GM18498 (cell line): ENCODE measurements around the gene MCRIP1.
A peak's percentile ranks its signal among the peaks of the same experiment; 100 is the strongest.

Experiments
- ATAC-seq: cut with Tn5 transposase; IDR thresholded peaks from one replicate; pipeline ENCODE4 v1.9.1; 2021; ENCODE audit warnings: mild to moderate bottlenecking, moderate library complexity; ENCODE audit not compliant: unreplicated experiment

The MCRIP1 gene

DNA sequence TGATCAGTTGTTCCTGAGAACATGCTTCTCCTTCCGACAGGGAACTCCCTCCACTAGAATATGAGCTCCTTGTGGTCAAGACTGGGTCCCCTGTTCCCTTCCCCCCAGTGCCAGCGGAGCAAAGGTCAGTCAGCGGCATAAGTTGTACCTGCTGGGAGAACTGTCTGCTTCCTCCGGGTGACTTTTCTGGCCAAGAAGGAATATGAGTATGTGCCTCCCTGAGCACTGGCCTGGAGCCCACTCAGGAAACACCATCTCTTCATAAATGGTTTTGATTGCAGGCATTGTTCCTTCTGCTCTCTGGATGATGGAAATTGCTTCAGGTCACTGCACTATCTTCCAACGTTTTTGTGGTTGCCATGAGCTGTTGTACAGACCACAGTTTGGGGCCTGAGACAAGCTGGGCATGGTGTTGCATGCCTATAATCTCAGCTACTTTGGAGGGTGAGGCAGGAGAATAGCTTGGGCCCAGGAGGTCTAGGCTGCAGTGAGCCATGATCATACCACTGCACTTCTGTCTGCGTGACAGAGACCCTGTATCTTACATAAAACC lies 30.1 kb upstream of the MCRIP1 start:
- no peak for ATAC-seq

DNA sequence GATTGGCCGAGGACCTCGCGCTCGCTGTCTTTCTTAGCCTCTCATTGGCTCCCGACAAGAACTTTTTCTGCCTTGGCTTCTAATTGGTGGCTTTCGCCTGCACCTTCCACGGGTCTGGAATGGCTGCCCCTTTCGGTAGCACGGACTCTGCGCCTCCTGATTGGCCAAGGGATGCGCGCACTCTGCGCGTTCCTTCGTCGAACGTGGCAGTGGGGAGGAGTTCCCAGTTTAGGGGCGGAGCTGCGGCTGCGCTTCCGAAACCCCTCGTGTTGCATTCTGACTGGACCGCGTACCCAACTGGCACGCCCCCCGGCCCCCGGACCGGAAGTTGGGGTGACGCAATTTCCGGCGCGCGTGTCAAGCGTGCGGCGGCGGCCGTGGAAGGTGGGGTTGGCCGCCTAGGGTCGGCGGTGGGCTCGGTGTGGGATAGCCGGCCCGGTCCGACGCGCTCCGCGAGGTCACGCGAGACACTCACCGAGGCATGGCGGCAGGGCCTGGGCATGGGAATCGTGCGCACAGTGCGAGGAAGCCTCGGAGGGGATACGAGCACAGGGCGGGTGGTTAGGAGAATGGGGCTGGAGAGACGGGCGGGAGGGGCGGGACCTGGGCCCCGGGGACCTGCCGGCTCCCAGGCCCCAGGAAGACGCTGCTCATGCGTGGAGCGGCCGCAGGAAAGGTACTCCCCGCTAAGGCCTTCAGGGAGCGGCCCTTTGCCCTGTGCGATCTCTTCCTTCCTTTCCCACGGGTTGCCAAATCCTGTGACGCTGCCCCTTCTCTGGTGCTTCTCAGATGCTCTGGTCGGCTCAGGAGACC lies 27.9 kb upstream of the MCRIP1 start:
- ATAC-seq = peak; percentile 81

DNA sequence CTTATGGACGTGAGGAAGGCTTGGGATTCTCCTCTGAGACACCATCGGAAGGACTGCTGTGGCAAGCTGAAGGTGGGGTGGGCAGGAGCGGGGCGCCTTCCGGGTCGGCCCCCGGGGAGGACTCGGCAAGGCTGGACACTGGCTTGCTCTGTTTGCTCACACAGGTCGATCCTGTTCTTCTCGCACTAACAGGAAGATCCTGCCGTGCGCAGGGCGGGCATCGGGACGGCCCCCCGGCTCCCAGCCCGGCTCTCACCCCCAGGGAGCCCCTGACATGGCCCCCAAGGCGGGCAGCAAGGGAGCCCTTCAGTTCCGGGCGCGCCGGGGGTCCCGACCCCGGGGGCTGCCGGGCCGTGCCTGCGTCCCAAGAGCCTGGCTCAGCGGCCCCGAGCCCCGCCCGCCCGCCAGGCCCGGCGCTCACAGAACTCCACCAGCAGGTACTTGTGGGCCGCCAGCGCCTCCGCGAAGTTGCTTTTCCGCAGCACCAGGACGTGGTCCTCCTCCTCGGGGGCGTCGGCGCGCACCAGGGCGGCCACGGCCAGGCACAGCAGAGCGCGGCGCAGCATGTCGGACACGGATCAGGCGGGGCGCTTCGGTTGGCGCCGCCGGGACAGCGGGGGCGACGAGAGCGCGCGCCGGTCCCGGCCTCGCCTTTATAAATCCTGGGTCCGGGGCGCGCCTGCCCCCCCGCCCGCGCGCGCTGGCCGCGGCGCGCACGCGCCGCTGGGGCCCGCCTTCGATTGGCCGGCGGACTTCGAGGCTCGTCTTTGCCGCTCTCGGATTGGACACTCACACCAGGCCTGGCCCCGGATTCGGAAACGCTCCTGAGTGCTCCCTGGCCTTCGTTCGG lies 27.0 kb upstream of the MCRIP1 start, which contains the start of gene P4HB:
Gene P4HB (minus strand): TSS at position 630 of the 850 bp plus-strand sequence. CDS start 64 bp downstream, at position 566.
- ATAC-seq = peak; percentile 7

DNA sequence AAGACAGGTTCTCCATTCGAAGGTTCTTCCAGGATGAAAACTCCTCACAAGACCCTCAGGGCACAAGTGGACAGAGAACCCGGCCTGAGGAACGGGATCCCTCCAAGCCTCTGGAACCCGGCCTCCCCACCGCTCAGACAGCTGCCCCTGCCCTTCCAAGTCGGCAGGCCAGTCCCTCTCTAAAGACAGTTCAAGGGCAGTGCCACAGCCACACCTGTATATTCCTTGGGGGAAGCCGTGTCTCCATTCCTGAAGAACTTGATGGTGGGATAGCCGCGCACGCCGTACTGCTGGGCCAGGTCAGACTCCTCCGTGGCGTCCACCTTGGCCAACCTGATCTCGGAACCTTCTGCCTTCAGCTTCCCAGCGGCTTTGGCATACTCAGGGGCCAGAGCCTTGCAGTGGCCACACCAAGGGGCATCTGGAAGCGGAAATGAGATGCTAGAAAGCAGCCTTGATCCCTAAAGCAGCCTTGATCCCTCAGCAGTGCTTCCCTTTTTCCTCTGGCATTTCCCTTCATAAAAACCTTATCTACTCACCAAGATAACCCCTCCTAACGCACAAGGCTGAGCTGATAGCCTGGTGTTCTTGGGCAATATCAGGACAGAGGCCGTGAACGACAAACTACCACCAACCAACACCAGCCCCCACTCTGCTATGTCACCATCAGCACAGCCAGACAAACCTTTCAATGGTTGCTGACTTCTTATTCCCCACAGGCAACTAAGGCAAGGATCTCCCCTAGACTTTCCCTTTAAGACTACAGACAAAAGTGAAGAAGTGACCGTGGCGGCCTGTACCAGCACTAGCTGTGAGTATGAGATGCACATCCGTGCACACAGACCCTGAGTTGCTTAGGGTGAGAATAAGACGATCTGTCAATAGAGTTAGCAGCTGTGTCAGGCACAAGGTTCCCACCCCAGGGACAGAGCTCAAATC lies 26.1 kb upstream of the MCRIP1 start:
- no peak for ATAC-seq

DNA sequence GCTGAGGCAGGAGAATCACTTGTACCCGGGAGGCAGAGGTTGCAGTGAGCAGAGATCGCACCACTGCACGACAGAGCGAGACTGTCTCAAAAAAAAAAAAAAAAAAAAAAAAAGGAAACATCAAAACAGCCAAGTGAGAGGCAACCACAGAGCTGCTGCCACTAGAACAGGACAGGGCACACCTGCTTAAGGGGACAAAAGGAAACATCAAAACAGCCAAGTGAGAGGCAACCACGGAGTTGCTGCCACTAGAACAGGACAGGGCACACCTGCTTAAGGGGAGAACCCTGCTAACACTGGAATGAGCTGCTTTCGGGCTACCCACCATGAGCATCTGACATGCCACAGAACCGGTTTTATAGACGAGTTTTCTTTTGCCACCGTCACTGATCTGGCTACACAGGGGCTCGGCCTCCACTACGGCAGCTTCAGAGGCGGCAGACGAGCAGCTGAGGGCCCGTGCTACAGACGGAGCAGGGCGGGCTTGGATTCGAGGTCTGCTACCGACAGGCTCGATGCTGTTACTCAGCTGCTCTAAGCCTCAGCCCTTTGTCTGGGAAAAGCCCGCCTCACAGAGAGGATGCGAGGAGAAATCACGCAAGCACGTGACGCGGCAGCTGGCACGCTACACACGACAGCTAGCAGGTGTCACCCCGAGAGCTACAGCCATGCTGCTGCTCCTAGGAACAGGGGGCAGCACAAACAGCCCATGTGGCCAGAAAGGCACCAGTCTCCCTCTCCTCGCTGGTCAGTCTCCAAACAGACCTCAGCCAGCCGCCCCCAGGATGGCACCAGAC lies 25.3 kb upstream of the MCRIP1 start:
- no peak for ATAC-seq

DNA sequence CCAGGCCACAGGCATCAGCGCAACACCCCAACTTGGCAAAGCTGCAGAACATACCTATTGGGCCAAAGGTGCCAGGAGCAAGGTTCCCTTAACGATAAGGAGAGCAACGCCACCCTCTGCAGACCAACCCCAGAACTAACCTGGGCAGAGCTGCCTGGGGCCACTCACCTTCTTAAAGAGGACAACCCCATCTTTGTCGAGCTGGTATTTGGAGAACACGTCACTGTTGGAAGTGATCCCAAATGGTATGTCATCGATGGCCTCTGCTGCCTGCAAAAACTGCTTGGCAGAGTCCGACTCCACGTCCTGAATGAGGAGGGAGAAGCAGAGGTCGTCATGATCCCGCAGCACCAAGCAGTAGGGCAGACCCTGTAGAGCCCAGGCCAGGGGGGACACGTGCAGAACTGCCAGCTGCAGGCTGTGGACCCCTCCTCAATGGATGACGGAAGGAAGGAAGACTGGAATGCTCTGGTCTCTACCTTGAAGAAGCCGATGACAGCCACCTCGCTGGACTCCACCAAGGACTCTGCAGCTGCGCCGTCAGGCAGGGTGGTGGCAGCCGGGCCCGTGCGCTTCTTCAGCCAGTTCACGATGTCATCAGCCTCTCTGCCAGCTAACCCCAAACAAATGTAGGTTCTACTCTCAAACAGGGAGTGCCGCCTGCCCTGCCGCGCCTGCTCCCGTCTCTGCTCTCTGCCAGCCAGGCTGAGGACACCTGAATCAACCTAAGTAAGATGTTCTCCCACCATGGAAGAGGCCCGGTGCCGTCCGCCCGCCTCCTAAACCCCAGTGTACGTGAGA lies 22.1 kb upstream of the MCRIP1 start:
- ATAC-seq = no peak

DNA sequence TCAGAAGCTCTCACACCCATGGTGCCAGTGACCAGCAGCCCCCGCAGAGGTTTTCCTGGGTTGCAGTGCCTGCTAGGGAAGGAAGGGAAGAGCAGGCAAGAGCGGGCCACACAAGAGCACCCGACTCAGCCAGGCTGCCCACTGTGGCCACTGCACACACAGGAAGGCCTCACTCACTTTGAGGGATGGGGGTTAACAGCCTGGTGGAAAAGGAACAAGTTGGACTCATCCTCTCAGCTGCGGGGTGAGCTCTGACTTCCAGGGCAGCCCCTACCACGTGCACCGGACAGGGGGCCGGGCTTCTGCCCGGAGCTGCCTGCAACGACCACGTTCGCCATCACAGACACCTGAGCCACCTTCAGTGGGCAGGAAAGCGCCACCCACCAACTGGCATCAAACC lies 19.1 kb upstream of the MCRIP1 start:
- ATAC-seq = no peak

DNA sequence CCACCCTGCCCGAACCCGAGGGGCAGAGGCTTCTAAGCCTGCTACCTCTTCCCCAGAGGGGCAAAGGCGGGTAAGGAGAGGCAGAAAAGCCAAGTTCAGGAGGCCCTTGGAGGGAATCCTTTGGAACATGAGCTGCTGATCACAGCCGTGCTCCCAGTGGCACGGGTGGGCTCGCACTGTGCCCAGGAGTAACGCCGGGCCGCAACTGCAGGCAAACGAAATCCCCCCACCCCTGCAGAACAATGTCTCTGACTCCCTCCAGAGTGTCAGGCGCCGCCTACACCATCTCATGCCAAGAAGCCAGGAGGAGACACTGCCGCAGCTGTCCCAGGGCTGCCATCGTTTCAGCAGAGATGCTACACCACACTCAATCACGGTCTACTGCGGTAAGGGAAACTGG lies 18.3 kb upstream of the MCRIP1 start:
- ATAC-seq = no peak

DNA sequence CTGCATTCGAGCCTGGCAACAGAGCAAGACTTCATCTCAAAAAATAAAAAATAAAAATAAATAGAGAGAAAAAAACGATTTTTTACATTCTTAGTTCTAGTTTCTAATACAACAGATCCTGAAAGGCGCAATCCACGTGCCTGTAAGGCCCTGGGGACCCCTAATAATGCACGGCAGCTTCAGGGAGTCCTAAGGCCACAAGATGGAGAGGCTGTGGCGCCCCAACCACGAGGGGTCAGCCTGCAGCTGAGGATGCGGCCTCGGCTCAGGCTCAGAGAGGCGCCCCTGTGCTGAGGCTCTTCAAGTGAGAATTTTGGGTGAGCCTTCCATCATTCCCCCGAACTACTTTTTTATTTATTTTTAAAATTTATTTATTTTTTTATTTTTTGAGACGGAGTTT lies 16.4 kb upstream of the MCRIP1 start:
- ATAC-seq = no peak

DNA sequence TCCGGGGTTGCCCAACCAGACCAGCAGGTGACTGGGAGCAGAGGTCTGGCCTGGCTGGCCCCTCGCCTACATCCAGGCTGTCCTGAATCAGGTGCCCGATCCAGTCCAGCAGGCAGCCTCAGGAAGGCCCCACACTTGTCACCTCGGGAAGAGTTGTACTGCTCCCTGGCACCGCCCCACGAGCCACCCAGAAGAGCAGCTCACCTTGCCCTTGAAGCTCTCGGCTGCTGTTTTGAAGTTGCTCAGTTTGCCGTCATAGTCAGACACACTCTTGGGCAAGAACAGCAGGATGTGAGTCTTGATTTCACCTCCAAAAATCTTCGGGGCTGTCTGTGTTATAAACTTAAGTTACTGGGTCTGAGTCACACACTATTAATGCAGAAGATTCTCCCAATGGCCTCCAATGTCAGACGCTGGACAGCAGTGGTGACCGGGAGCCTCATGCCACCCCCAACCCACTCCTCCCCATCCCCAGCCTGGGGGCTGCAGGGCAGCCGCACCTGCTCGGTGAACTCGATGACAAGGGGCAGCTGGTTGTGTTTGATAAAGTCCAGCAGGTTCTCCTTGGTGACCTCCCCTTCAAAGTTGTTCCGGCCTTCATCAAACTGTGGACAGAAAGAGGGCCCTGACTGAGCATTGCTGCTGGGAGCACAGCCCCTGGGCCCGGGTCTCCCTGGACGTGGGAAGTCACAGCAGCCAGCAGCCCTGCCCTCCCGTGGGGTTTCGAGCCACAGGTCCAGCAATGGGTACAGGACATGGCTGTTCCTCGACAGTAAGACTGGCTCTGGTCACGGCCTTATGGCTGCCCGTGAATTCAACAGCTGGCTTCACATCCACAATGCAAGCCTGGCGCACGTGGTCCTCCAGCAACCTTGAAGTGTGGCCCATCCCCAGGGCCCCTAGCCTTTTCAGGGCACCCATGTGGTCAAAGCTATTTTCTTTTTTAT lies 13.9 kb upstream of the MCRIP1 start:
- no peak for ATAC-seq

DNA sequence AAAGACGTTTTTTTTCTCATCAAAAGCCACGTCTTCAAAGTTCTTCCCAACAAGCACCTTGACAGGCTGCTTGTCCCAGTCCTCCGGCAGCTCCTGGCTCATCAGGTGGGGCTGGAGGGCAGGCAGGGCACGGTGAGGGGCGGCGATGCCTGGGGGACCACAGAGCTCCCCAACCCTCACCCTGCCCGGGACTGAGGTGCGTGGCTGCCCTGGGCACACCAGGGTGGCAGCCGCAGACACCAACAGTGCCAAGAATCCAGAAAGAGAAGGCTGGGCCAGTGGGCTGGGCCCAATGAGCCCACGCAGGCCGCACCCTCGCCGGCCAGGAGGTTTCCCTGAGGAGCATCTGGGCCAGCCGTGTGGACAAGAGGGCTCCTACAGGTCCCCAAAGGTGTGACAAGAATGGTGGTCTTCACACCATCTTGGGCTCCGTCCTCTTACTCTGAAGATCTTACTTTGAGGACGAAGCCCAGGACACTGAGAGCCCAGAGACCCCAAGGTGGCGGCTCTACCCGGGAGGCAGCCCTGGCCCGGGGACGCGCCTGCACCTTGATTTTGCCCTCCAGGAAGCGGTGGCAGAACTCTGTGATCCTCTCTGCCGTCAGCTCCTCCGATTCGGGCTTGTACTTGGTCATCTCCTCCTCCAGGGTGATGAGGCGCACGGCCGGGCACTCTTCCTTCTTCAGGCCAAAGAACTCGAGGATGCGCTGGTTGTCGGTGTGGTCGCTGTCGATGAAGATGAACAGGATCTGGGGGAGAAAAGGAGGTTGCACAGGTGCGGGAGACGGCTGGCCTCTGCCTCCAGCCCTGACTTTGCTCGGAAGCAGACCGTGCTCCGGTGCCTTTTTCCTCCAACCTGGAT lies 13.0 kb upstream of the MCRIP1 start:
- no peak for ATAC-seq

DNA sequence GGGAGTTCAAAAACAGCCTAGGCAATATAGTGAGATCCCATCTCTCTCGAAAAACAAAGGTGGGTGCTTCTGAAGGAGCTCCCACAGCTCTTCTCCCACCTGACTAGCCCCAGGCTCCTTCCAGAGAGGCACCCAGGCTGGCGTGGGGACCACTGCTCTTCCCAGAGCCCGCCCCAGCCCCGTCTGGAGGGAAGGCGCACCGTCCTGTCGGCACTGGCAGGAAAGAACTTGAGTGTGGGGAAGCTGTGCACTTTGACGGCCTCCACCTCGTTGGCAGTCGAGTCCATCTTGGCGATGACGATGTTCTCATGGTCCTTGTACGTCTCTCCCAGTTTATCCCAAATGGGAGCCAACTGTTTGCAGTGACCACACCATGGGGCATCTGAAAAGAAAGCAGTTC lies 12.3 kb upstream of the MCRIP1 start:
- ATAC-seq = no peak

DNA sequence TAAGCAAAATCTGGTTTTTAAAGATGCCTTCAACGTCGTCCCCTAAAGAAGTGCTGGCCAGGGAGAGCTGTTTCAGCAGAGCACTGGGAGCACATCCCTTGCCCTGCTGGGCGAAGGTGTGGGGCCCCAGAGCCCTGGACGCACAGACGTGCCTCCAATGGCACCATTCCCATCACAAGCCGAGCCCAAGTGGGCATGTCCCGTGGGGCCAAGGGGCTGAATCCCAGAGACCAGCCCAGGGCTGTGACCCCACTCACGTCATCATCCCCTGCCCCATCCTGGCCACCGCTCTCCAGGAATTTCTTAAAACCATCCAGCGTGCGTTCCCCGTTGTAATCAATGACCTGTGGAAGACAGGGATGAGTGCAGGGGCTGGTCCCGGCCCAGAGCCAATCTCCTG lies 11.8 kb upstream of the MCRIP1 start:
- no peak for ATAC-seq

DNA sequence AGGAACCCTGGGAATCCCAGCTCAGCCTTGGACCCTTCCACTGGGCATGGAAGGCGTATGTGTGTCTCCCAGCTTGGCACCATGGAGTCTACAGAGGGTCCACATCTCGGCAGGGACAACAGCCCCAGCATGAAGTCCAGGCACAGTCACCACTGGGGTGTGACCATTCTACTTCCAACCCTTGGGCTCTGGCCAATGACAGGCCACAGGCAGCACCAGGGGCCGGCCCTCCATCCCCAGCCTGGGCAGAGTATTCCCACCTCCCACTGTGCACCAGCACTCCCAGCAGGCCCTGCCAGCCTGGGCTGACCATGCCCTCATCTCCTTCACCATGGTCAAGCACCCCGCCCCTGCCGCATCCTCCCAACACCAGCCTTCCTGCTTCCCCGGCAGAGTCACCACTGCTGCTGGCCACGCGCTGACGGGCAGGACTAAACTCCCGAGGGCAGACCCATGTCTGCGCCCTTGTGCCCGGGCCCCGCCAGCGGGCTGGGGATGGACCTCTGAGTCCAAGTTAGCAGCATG lies 11.3 kb upstream of the MCRIP1 start:
- ATAC-seq = no peak

DNA sequence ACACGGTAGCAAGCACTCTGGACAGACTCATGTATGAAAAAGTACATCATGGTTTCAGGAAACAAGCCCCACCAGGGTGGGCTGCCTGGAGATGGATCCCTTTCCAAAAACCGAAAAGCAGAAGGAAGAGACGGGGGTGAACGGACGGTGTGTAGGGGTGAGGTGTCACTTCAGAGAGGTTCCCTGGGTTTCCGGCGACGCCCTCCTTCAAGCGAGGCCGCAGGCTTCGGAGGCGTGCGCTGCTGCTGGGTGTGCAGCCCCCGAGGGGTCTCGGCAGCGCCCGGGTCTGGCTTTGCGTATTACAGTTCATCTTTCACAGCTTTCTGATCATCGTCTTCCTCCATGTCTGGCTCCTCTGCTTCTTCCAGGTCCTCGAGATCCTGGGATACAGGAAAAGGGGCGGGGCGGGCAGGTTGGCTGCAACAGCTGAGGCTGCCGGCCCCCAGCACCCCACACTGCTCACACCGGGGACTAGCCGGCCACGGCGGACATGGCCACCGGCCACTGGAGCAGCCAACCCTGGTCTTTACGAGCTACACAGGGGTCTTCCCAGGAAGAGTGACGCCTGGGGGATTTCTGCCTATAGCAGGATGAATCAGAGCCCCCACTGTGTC lies 10.7 kb upstream of the MCRIP1 start:
- ATAC-seq = no peak
